PC-3 (cell line): ENCODE data around the gene CAVIN3. TPM values are rescaled to one million over a fixed set of nuclear protein-coding genes. Genes with fewer than 3 reads are reported as not detected.

Experiments used
- ATAC-seq: fragments of 200-7000 bp; cut with Tn5 transposase; 2 replicates; pipeline ENCODE4 v1.9.1; 2020; ENCODE audit warnings: mild to moderate bottlenecking, moderate library complexity
- BruUV-seq: library from RNA; stranded (reverse); fragments of 400-500 nt; replicated peaks from 2 replicates; lab custom pipeline; 2021; lab: Mats Ljungman, UMichigan
- CTCF ChIA-PET: fragments of 300-600 bp; sonication (Branson Sonifier 250); formaldehyde crosslinking; loops from one replicate; lab custom pipeline; 2022; ENCODE audit warnings: antibody characterized with exemption; lab: Charles Lee
- POLR2A ChIA-PET: fragments of 300-600 bp; sonication (Branson Sonifier 250); formaldehyde crosslinking; loops from one replicate; lab custom pipeline; 2022; ENCODE audit warnings: antibody characterized with exemption; ENCODE audit not compliant: unreplicated experiment; lab: Charles Lee
- DNase-seq: peaks from one replicate; pipeline ENCODE4 v3.0.0-alpha.2; 2015
- H2AFZ ChIP-seq: fragments of 300-600 bp; sonication (generic); 2 replicates; pipeline ENCODE4 v1.6.0; 2016; ENCODE audit warnings: antibody characterized with exemption, low read length
- H3F3A ChIP-seq: fragments of 300-600 bp; sonication (generic); one replicate; pipeline ENCODE4 v1.6.0; 2017; ENCODE audit warnings: antibody characterized with exemption, low read length, control low read depth, mild to moderate bottlenecking; ENCODE audit not compliant: unreplicated experiment
- H3K27ac ChIP-seq: fragments of 300-600 bp; sonication (generic); 2 replicates; pipeline ENCODE4 v1.5.1; 2016; ENCODE audit warnings: mild to moderate bottlenecking, low read length
- H3K27me3 ChIP-seq: fragments of 300-600 bp; sonication (generic); 2 replicates; pipeline ENCODE4 v1.6.1; 2016; ENCODE audit warnings: low read length, mixed read lengths
- H3K36me3 ChIP-seq: fragments of 300-600 bp; sonication (generic); 2 replicates; pipeline ENCODE4 v1.6.1; 2016; ENCODE audit warnings: low read depth, mixed run types, low read length, mixed read lengths
- H3K4me1 ChIP-seq: fragments of 300-600 bp; sonication (generic); 2 replicates; pipeline ENCODE4 v1.5.1; 2016; ENCODE audit warnings: low read length; ENCODE audit not compliant: insufficient read depth
- H3K4me2 ChIP-seq: fragments of 300-600 bp; sonication (generic); 2 replicates; pipeline ENCODE4 v1.6.0; 2016; ENCODE audit warnings: low read length
- H3K4me3 ChIP-seq: fragments of 300-600 bp; sonication (generic); 2 replicates; pipeline ENCODE4 v1.5.1; 2016; ENCODE audit warnings: mild to moderate bottlenecking, low read length, mixed read lengths
- H3K79me2 ChIP-seq: fragments of 300-600 bp; sonication (generic); 2 replicates; pipeline ENCODE4 v1.6.1; 2017; ENCODE audit warnings: low read length, mixed read lengths
- H3K9ac ChIP-seq: fragments of 300-600 bp; sonication (generic); 2 replicates; pipeline ENCODE4 v1.6.0; 2016; ENCODE audit warnings: mild to moderate bottlenecking, low read length
- H3K9me2 ChIP-seq: fragments of 300-600 bp; sonication (generic); replicated peaks from 2 replicates; pipeline ENCODE4 v1.6.1; 2016; ENCODE audit warnings: mixed run types, low read length, mixed read lengths
- H3K9me3 ChIP-seq: fragments of 300-600 bp; sonication (generic); 2 replicates; pipeline ENCODE4 v1.6.1; 2016; ENCODE audit warnings: low read length, mixed read lengths
- H4K20me1 ChIP-seq: fragments of 300-600 bp; sonication (generic); 2 replicates; pipeline ENCODE4 v1.6.1; 2016; ENCODE audit warnings: low read length, mixed read lengths
- EZH2 ChIP-seq: fragments of 300-600 bp; sonication (generic); IDR thresholded peaks from one replicate; pipeline ENCODE4 v1.6.1; 2017; ENCODE audit warnings: antibody characterized with exemption, mild to moderate bottlenecking, low read length; ENCODE audit not compliant: unreplicated experiment
- EZH2phosphoT487 ChIP-seq: fragments of 300-600 bp; sonication (generic); IDR thresholded peaks from 2 replicates; pipeline ENCODE4 v1.6.1; 2018; ENCODE audit warnings: mild to moderate bottlenecking, antibody characterized with exemption, low read length, borderline replicate concordance
- intact Hi-C: fragments of 100-400 bp; cut with micrococcal nuclease; formaldehyde crosslinking; loops from 2 replicates; pipeline ENCODE4 v1.9.0; 2023
- total RNA-seq: library from RNA; depleted of rRNA; stranded (reverse); fragments of >200 nt; gene quantifications from 2 replicates; pipeline ENCODE4 v1.2.3, GENCODE V29; 2014
- TF ChIP-seq, protein P1 (sequence below): fragments of 300-600 bp; sonication (generic); conservative IDR thresholded peaks from 2 replicates; pipeline ENCODE4 v1.5.1; 2017; ENCODE audit warnings: antibody characterized with exemption, low read depth, mild to moderate bottlenecking, low read length

Gene CAVIN3
- total RNA-seq, 1 experiment from 2014 or later: not detected

- TF ChIP-seq EZH2phosphoT487: no peak
- TF ChIP-seq, protein P1, sequence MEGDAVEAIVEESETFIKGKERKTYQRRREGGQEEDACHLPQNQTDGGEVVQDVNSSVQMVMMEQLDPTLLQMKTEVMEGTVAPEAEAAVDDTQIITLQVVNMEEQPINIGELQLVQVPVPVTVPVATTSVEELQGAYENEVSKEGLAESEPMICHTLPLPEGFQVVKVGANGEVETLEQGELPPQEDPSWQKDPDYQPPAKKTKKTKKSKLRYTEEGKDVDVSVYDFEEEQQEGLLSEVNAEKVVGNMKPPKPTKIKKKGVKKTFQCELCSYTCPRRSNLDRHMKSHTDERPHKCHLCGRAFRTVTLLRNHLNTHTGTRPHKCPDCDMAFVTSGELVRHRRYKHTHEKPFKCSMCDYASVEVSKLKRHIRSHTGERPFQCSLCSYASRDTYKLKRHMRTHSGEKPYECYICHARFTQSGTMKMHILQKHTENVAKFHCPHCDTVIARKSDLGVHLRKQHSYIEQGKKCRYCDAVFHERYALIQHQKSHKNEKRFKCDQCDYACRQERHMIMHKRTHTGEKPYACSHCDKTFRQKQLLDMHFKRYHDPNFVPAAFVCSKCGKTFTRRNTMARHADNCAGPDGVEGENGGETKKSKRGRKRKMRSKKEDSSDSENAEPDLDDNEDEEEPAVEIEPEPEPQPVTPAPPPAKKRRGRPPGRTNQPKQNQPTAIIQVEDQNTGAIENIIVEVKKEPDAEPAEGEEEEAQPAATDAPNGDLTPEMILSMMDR: no peak
- no peak for TF ChIP-seq EZH2
- Histone ChIP-seq H3K27me3 (no peaks in the 10 kb centered on the region; the same call in 1 of the 2 replicates), H4K20me1 (no peaks in the 10 kb centered on the region), H3K9ac (no peak overlapping the region), H3K9me2 (no peaks in the 10 kb centered on the region), H3K27ac (no peak overlapping the region), H3K4me3 (0 out of 2 replicates have a peak overlapping the region, but pooled peaks have one; percentile 4), H3K4me1 (peaks cover 4% of the 10 kb centered on the region; the same call in 1 of the 2 replicates), H3K79me2 (no peaks in the 10 kb centered on the region), H3K4me2 (peak overlapping the region; percentile 56), H3K36me3 (no peaks in the 10 kb centered on the region), H3K9me3 (no peaks in the 10 kb centered on the region), H2AFZ (peak overlapping the region; percentile 84), H3F3A (no peaks in the 10 kb centered on the region)
- ATAC-seq (no peak), DNase-seq (no peak)
- ChIA-PET POLR2A (no interaction called here), CTCF (no interaction called here)
- no TSS peak for BruUV-seq
- intact Hi-C loops: no loop called here
Measured at GRCh38 chr11:6356503-6357055, 36.3 kb upstream of the CAVIN3 start.

DNA sequence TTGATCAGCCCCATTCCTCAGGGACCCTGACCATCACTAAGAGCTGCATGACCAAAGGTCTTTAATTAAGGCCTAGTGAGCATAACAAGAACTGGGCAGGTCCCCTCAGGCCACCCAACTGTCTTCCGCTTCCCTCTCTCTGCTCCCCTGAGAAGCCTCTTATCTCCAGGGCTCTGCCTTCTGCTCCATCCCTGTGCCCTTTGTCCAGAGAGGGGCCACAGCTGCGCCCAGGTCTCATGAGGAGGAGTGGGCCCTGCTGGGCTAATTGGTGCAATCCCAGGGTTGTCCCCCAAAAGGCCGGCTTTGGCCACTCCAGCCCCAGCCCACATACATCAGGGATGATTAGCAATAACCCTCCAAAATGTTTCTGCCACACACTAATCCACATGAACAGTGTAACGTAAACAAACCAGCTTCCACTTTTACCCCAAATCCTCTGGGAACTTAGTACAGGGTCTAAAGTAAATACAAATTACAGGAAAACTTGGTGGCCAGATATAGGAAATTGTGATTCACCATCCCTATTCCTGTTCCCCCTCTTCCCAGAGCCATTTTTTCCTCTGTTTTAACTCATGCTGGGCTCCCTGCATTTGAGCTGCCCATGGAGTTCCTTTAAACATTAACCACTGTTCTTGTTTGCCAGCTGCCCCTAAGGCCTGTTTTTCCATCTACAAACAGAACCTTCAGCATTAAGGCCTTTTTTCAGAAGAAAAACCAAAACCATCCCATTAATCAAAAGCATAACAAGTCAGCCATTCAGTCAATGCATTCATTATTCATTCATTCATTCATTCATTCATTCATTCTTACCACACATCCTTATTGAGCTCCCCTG is 34.6 kb upstream of the CAVIN3 start:
- no peak for ATAC-seq
- no peaks in the 10 kb centered on the region for H3K79me2 ChIP-seq
- no peak for DNase-seq
- ChIA-PET POLR2A (no interaction called here), CTCF (no interaction called here)
- H3K4me3 ChIP-seq: no peak overlapping the region
- TF ChIP-seq, protein P1: no peak
- no peak for TF ChIP-seq EZH2
- no peak for TF ChIP-seq EZH2phosphoT487
- intact Hi-C loops: no loop called here
- H3K9me3 ChIP-seq: no peaks in the 10 kb centered on the region
- no peak overlapping the region for H2AFZ ChIP-seq
- H3K4me1 ChIP-seq: peaks cover 4% of the 10 kb centered on the region; the same call in 1 of the 2 replicates
- H3F3A ChIP-seq: no peaks in the 10 kb centered on the region
- BruUV-seq: no TSS peak
- H3K36me3 ChIP-seq: no peaks in the 10 kb centered on the region
- H3K4me2 ChIP-seq: no peak overlapping the region
- no peak overlapping the region for H3K27ac ChIP-seq
- no peak overlapping the region for H3K9ac ChIP-seq
- H3K9me2 ChIP-seq: no peaks in the 10 kb centered on the region
- H3K27me3 ChIP-seq: peaks cover 11% of the 10 kb centered on the region; the same call in 1 of the 2 replicates
- H4K20me1 ChIP-seq: no peaks in the 10 kb centered on the region
